Mucosa of descending colon (tissue), 3 donors: ENCODE data around the gene JAK1. TPM values are rescaled to one million over a fixed set of nuclear protein-coding genes. Genes with fewer than 3 reads are reported as not detected.

Experiments used
- ATAC-seq: fragments of 200-7000 bp; cut with Tn5 transposase; one replicate; pipeline ENCODE4 v1.9.1; 2020; ENCODE audit warnings: mild to moderate bottlenecking, moderate library complexity
- DNase-seq, 3 donors: peaks; one replicate each; pipeline ENCODE4 v3.0.0-alpha.2; 2020
- H3K36me3 ChIP-seq: fragments of 200-600 bp; one replicate; pipeline ENCODE4 v1.8.0; 2021; ENCODE audit warnings: low read depth, mild to moderate bottlenecking
- H3K4me1 ChIP-seq: fragments of 200-600 bp; one replicate; pipeline ENCODE4 v1.8.0; 2021; ENCODE audit warnings: low read depth, mild to moderate bottlenecking
- H3K4me3 ChIP-seq: fragments of 200-600 bp; one replicate; pipeline ENCODE4 v1.8.0; 2021; ENCODE audit warnings: mild to moderate bottlenecking
- H3K9me3 ChIP-seq: fragments of 200-600 bp; one replicate; pipeline ENCODE4 v1.8.0; 2021; ENCODE audit warnings: mild to moderate bottlenecking
- CTCF ChIP-seq: fragments of 200-600 bp; IDR thresholded peaks from one replicate; pipeline ENCODE4 v1.8.0; 2022; ENCODE audit warnings: antibody characterized with exemption, mild to moderate bottlenecking
- intact Hi-C, 2 donors: fragments of 100-400 bp; cut with DNase I in 1 of 2; cut with micrococcal nuclease in 1 of 2; formaldehyde crosslinking; loops; one replicate each; pipeline versions ENCODE4 v1.11.0 to v1.11.1; 2022; cut with DNase I, micrococcal nuclease
- total RNA-seq, 3 donors: library from RNA; stranded (reverse); fragmentation: NEBNext Ultra II Directional in 2 of 3; extraction: Animal tissue kit (Norgen Biotek cat#: 25700) in 2 of 3; gene quantifications; one replicate each; pipeline versions ENCODE4 v1.2.1 to v1.2.4, GENCODE V29; 2021 to 2023
- donor health status: DM: no; HTN: no; CAD: no; lungs with moderate emphysema.
- donor health status: DM: no; HTN: no; CAD: no.
- donor health status: DM: no; HTN: yes; CAD: no.

The JAK1 gene
- total RNA-seq, 3 donors from 2014 or later: 97.1 to 132 (median 103) TPM

DNA sequence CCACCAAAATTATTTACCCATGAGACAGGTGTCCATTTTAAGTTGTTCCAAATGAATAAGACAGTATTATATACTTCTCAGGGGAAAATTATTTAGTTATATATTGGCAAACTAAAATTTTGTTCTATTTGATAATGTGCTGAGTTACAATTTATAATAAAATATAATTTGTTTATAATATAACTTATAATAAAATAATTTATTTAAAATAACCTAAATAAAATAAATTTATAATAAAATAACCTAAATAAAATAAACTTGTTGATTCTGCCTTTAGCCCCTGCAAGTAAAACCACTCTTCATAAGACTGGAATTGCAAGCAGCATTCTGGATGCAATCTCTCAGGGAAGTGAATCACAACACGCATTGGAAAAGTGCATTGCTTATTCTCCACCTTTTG is 151.9 kb downstream of the JAK1 start:
- no peak for TF ChIP-seq CTCF
- intact Hi-C loops: no loop called here
- H3K4me3 ChIP-seq: no peak overlapping the region
- no peaks in the 10 kb centered on the region for H3K36me3 ChIP-seq
- H3K9me3 ChIP-seq: no peaks in the 10 kb centered on the region
- DNase-seq (no peak), ATAC-seq (no peak)
- no peaks in the 10 kb centered on the region for H3K4me1 ChIP-seq

- no peak for ATAC-seq
- no peak for TF ChIP-seq CTCF
- H3K36me3 ChIP-seq: no peaks in the 10 kb centered on the region
- intact Hi-C loops: no loop called here
- H3K9me3 ChIP-seq: no peaks in the 10 kb centered on the region
- DNase-seq: no peak
- H3K4me3 ChIP-seq: no peak overlapping the region
- no peaks in the 10 kb centered on the region for H3K4me1 ChIP-seq
Measured at GRCh38 chr1:64811131-64811530, 155.2 kb downstream of the JAK1 start.

DNA sequence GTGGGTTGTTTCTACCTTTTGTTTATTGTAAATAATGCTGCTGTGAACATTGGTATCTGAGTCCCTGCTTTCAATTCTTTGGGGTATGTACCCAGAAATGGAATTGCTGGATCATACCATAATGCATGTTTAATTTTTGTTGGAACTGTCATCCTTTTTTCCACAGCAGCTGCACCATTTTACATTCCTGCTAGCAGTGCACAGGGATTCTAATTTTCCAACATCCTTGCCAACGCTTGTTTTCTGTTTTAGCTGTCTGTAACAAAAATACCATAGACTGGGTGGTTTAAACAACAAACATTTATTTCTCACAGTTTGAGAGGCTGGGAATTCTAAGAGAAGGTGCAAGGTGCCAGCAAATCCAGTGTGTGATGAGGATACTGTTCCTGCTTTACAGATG is 156.3 kb downstream of the JAK1 start:
- no peaks in the 10 kb centered on the region for H3K9me3 ChIP-seq
- H3K4me1 ChIP-seq: no peaks in the 10 kb centered on the region
- TF ChIP-seq CTCF: no peak
- no peaks in the 10 kb centered on the region for H3K36me3 ChIP-seq
- intact Hi-C loops: no loop called here
- DNase-seq (no peak), ATAC-seq (no peak)
- no peak overlapping the region for H3K4me3 ChIP-seq

DNA sequence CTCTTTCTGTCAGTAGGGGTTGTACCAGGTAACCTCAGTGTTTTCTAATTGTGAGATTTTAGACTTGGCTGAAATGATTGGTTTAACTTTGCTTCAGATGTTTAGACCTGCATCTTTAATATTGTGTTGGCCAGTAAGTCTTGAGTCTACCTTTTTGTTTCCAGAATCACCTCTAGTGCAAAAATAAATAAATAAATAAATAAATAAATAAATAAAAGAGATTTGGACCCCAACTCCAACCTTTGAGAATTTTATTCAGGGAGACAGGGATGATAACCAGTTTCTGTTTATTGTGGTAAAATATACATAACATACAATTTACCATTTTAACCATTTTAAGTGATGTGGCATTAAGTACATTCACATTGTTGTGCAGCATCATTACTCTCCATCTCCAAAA is 157.0 kb downstream of the JAK1 start:
- no peak for TF ChIP-seq CTCF
- no peak for ATAC-seq
- no peaks in the 10 kb centered on the region for H3K36me3 ChIP-seq
- no peak for DNase-seq
- H3K4me3 ChIP-seq: no peak overlapping the region
- intact Hi-C loops: no loop called here
- no peaks in the 10 kb centered on the region for H3K9me3 ChIP-seq
- no peaks in the 10 kb centered on the region for H3K4me1 ChIP-seq

- TF ChIP-seq CTCF: no peak
- no peak overlapping the region for H3K4me3 ChIP-seq
- no peaks in the 10 kb centered on the region for H3K36me3 ChIP-seq
- H3K4me1 ChIP-seq: no peaks in the 10 kb centered on the region
- ATAC-seq: no peak
- H3K9me3 ChIP-seq: no peaks in the 10 kb centered on the region
- intact Hi-C loops: no loop called here
- no peak for DNase-seq
Measured at GRCh38 chr1:64801851-64802523, 164.4 kb downstream of the JAK1 start.

- intact Hi-C loops: no loop called here
- H3K4me1 ChIP-seq: no peaks in the 10 kb centered on the region
- no peaks in the 10 kb centered on the region for H3K9me3 ChIP-seq
- no peaks in the 10 kb centered on the region for H3K36me3 ChIP-seq
- H3K4me3 ChIP-seq: no peak overlapping the region
- ATAC-seq (peak; percentile 90), DNase-seq (no peak)
- no peak for TF ChIP-seq CTCF
Measured at GRCh38 chr1:64798872-64799271, 167.5 kb downstream of the JAK1 start.
